ENCODE data around the gene PHIP.

DNA sequence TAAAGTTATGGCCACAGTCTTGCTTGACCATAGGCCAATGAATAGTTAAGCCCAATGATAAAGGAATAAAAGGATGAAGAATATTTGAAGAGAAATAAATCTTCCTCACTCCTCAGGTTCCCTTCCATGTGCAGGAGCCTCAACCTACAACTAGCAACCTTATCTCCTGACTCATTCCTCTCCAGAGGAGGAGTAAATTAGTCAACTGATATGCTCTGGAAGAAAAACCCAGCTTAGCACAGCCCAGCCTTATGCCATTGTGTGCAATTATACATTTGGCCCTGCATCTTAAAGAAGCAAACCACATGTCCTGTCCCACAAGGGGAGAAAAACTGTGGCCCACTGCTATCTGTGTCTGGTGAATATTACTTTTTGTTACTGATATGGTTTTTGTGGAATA lies 82.1 kb downstream of the PHIP start:
- TF ChIP-seq, protein P1, sequence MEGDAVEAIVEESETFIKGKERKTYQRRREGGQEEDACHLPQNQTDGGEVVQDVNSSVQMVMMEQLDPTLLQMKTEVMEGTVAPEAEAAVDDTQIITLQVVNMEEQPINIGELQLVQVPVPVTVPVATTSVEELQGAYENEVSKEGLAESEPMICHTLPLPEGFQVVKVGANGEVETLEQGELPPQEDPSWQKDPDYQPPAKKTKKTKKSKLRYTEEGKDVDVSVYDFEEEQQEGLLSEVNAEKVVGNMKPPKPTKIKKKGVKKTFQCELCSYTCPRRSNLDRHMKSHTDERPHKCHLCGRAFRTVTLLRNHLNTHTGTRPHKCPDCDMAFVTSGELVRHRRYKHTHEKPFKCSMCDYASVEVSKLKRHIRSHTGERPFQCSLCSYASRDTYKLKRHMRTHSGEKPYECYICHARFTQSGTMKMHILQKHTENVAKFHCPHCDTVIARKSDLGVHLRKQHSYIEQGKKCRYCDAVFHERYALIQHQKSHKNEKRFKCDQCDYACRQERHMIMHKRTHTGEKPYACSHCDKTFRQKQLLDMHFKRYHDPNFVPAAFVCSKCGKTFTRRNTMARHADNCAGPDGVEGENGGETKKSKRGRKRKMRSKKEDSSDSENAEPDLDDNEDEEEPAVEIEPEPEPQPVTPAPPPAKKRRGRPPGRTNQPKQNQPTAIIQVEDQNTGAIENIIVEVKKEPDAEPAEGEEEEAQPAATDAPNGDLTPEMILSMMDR (IDR thresholded peaks at IDR 0.05; ENCODE audit: low read depth, low read length), result no peak
- no peak for TF ChIP-seq POLR2A (IDR thresholded peaks at IDR 0.05; ENCODE audit: extremely low read depth, insufficient read length)
